Large intestine (tissue), 3 donors: ENCODE data around the gene NADSYN1. TPM values are rescaled to one million over a fixed set of nuclear protein-coding genes. Genes with fewer than 3 reads are reported as not detected.

Experiments used
- DNase-seq, 2 donors: peaks; one replicate each; pipeline versions ENCODE4 v3.0.0 to v3.0.0-alpha.2; 2013
- H3K27ac ChIP-seq: one replicate; pipeline ENCODE4 v1.5.1; 2013; ENCODE audit warnings: low read length
- H3K27me3 ChIP-seq: 2 replicates; pipeline ENCODE4 v1.6.1; 2013; ENCODE audit warnings: low read length; ENCODE audit not compliant: control insufficient read depth, insufficient read depth
- H3K36me3 ChIP-seq: 2 replicates; pipeline ENCODE4 v1.6.1; 2013; ENCODE audit warnings: low read length; ENCODE audit not compliant: control insufficient read depth, insufficient read depth
- H3K4me1 ChIP-seq: one replicate; pipeline ENCODE4 v1.6.1; 2013; ENCODE audit warnings: low read length; ENCODE audit not compliant: control insufficient read depth, insufficient read depth
- H3K4me3 ChIP-seq: one replicate; pipeline ENCODE4 v1.5.1; 2013; ENCODE audit warnings: low read length
- H3K9me3 ChIP-seq: one replicate; pipeline ENCODE4 v1.6.1; 2013; ENCODE audit warnings: mild to moderate bottlenecking, low read depth, low read length, moderate library complexity; ENCODE audit not compliant: control insufficient read depth
- WGBS: methylation state at CpG from one replicate; pipeline ENCODE4 v1.1.5; 2013; ENCODE audit warnings: low lambda C conversion rate; ENCODE audit not compliant: insufficient coverage; 5-methylcytosine and 5-hydroxymethylcytosine counted together
- polyA plus RNA-seq: library from polyadenylated mRNA; unstranded; fragments of 120-200 nt; gene quantifications from one replicate; pipeline ENCODE4 v1.2.1, GENCODE V29; 2013

NADSYN1 gene
- polyA plus RNA-seq, 1 donor = 85.4 TPM

GRCh38 chr11:71431271-71431670 is 21.7 kb upstream of the NADSYN1 start:
- Histone ChIP-seq H3K27me3 (no peaks in the 10 kb centered on the region), H3K9me3 (no peaks in the 10 kb centered on the region), H3K27ac (no peak overlapping the region), H3K4me3 (no peak overlapping the region), H3K4me1 (peaks cover 22% of the 10 kb centered on the region), H3K36me3 (peaks cover 19% of the 10 kb centered on the region)
- DNase-seq = no peak
- WGBS = no CpG with 5 or more reads among the region's 7 CpGs

GRCh38 chr11:71432761-71433647 is 20.0 kb upstream of the NADSYN1 start:
- Histone ChIP-seq H3K9me3 (no peaks in the 10 kb centered on the region), H3K4me3 (no peak overlapping the region), H3K36me3 (peaks cover 31% of the 10 kb centered on the region), H3K27ac (peak overlapping the region; percentile 78), H3K4me1 (peaks cover 22% of the 10 kb centered on the region), H3K27me3 (no peaks in the 10 kb centered on the region)
- no CpG with 5 or more reads among the region's 7 CpGs for WGBS
- no peak for DNase-seq

DNA sequence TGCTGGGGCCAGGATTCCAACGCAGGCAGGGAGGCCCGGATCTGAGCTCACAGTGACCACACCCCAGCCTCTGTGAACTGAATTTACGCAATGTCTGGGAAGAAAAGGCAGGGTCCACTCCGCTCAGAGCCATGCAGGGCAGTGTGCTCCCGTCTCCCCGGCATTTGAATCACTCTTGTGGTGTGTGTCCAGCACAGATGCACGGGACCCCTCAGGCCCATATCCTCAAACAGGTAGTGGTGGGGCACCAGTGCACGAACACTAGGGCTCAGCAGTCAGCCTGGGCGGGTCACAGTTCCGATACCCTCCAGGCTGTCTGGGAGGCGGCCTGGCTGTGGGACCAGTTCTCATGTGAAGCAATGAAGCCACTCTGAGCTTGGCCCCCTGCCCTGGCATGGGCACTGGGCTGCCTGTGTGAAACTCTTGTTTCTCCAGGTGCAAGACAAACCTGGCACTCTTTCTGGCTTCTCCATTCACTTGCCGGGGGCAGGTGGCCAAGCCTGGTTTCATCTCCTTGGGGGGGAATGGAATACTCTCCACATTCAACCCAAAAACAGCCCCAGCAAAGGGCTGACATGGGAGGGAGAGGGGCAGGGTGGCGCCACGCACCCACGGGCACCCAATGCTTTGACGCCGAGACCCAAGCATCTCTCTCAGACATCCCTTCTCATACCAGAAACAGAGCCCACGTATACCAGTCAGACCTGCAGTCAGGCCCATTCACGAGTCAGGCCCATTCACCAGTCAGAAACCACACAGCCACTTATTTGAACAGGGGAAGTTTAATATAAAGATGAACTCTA is 19.2 kb upstream of the NADSYN1 start:
- peak; percentile 90 to 94 for DNase-seq
- Histone ChIP-seq H3K9me3 (no peaks in the 10 kb centered on the region), H3K27me3 (no peaks in the 10 kb centered on the region), H3K27ac (peak overlapping the region; percentile 78), H3K36me3 (peaks cover 39% of the 10 kb centered on the region), H3K4me3 (no peak overlapping the region), H3K4me1 (peaks cover 22% of the 10 kb centered on the region)
- WGBS = no CpG with 5 or more reads among the region's 19 CpGs

DNA sequence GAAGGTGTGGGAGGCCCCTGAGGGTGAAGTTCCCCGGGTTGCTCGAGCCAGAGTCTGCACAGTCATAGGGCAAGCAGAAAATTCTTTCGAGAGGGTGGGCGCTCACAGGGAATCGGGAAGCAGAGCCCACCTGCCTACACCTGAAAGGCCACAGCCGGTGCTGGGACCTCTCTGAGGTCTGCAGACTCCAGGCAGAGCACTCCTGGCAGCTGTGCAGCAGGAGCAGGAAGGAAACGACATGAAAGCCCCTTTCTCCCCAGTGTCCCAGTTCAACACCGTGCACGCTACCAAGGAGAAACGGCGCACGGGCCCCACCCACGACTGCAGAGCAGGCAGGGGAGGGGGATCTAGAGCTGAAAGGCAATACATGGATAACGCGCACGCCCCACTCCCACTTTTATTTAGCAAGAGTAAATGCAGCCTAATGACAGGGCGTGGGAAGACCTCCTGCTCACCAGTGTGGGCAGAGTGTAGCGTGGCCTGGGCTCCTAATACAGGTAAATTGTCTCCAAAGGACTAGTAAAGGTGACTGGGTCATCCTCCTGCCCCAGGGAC is 18.4 kb upstream of the NADSYN1 start:
- DNase-seq = no peak
- WGBS = no CpG with 5 or more reads among the region's 18 CpGs

GRCh38 chr11:71435278-71435951 is 17.6 kb upstream of the NADSYN1 start:
- H3K4me1 ChIP-seq = peaks cover 22% of the 10 kb centered on the region
- no peak overlapping the region for H3K27ac ChIP-seq
- H3K9me3 ChIP-seq = no peaks in the 10 kb centered on the region
- H3K36me3 ChIP-seq = peaks cover 54% of the 10 kb centered on the region
- WGBS = no CpG with 5 or more reads among the region's 39 CpGs
- H3K4me3 ChIP-seq = no peak overlapping the region
- H3K27me3 ChIP-seq = no peaks in the 10 kb centered on the region
- DNase-seq = no peak

More for the DNA sequence above, 18.4 kb upstream of the NADSYN1 start:
- Histone ChIP-seq H3K27ac (no peak overlapping the region), H3K4me3 (no peak overlapping the region), H3K27me3 (no peaks in the 10 kb centered on the region), H3K4me1 (peaks cover 22% of the 10 kb centered on the region), H3K36me3 (peaks cover 47% of the 10 kb centered on the region), H3K9me3 (no peaks in the 10 kb centered on the region)

DNA sequence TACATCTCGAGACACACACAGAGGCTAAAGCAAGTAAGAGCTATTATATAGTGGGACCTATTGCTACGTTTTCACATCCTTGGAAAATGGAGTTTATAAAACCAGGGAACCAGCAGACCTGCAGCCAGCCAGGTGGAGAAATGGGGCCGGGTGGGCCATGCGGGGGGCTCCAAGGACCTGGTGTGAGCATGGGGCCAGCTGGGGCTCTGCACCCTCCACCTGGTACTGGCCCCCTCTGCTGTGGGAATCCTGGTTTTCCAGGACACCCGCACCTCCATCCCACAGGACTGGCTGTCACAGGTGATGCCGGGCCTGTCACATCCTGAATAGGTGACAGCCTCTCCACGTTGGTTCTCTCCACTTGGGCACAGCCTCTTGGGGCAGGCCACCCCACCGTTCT is 16.1 kb upstream of the NADSYN1 start:
- no peaks in the 10 kb centered on the region for H3K9me3 ChIP-seq
- H3K27me3 ChIP-seq = no peaks in the 10 kb centered on the region
- peaks cover 22% of the 10 kb centered on the region for H3K4me1 ChIP-seq
- 100% methylated on average over 1 of the region's 8 CpGs for WGBS
- H3K4me3 ChIP-seq = no peak overlapping the region
- peaks cover 69% of the 10 kb centered on the region for H3K36me3 ChIP-seq
- no peak for DNase-seq
- H3K27ac ChIP-seq = no peak overlapping the region

GRCh38 chr11:71437399-71437798 is 15.6 kb upstream of the NADSYN1 start:
- Histone ChIP-seq H3K4me3 (no peak overlapping the region), H3K27me3 (no peaks in the 10 kb centered on the region), H3K4me1 (peaks cover 22% of the 10 kb centered on the region), H3K27ac (no peak overlapping the region), H3K36me3 (peaks cover 74% of the 10 kb centered on the region), H3K9me3 (no peaks in the 10 kb centered on the region)
- no peak for DNase-seq
- WGBS = no CpG with 5 or more reads among the region's 6 CpGs

GRCh38 chr11:71437879-71438278 is 15.1 kb upstream of the NADSYN1 start:
- H3K9me3 ChIP-seq = no peaks in the 10 kb centered on the region
- WGBS = no CpG with 5 or more reads among the region's 13 CpGs

DNA sequence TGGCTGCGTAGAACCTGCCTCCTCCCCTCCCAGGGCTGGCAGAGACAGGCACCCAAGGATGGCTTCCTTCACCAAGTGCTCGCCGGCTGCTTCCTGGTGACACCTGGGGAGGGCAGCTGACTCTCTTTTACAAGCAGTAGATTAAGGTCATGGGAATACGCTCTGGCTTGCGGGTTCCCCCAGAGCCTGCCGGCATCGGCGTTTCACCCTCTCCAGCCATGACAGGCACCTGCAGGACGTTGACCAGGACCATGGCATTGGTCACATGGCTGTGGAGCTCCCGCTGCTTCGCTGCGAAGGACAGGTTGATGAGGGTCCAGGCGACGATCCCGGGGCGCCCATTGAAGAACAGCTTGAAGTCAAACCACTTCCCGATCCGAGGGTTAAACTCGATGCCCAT is 14.4 kb upstream of the NADSYN1 start:
- peaks cover 85% of the 10 kb centered on the region for H3K36me3 ChIP-seq
- no peak overlapping the region for H3K27ac ChIP-seq
- no peak overlapping the region for H3K4me3 ChIP-seq
- DNase-seq = no peak
- H3K27me3 ChIP-seq = no peaks in the 10 kb centered on the region
- no peaks in the 10 kb centered on the region for H3K9me3 ChIP-seq
- H3K4me1 ChIP-seq = peaks cover 10% of the 10 kb centered on the region
- WGBS = 100% methylated on average over 1 of the region's 19 CpGs

More at GRCh38 chr11:71437879-71438278, 15.1 kb upstream of the NADSYN1 start:
- DNase-seq = no peak
- Histone ChIP-seq H3K27ac (no peak overlapping the region), H3K36me3 (peaks cover 77% of the 10 kb centered on the region), H3K4me3 (no peak overlapping the region), H3K4me1 (peaks cover 17% of the 10 kb centered on the region), H3K27me3 (no peaks in the 10 kb centered on the region)
